CD14-positive monocyte (primary cell): ENCODE data around the gene ZEB2. TPM values are rescaled to one million over a fixed set of nuclear protein-coding genes. Genes with fewer than 3 reads are reported as not detected.
"Not testable (repeated sequence)": the region's sequence is repeated elsewhere in the genome, so short reads cannot be mapped to it uniquely, and the experiment has no call there.

Experiments
- DNase-seq, 3 donors: peaks; one replicate each; pipeline ENCODE4 v3.0.0-alpha.2; 2011 to 2022
- H2AFZ ChIP-seq: 2 replicates; pipeline ENCODE4 v1.6.0; 2012; ENCODE audit warnings: mild to moderate bottlenecking, low read depth, low read length, inconsistent platforms; ENCODE audit not compliant: insufficient read depth, poor library complexity, severe bottlenecking
- H3K27ac ChIP-seq, 2 donors: 1 replicate in 1 of 2; 2 replicates in 1 of 2; pipeline ENCODE4 v1.5.1; 2012 to 2013; ENCODE audit warnings: low read length in 2 of 2, control low read depth in 1 of 2, inconsistent platforms in 1 of 2, low read depth in 1 of 2, mild to moderate bottlenecking in 1 of 2
- H3K27me3 ChIP-seq, 2 donors: one replicate each; pipeline versions ENCODE4 v1.6.0 to v1.6.1; 2011 to 2013; ENCODE audit warnings: low read length in 2 of 2; ENCODE audit not compliant: control insufficient read depth in 2 of 2, insufficient read depth in 2 of 2
- H3K36me3 ChIP-seq, 2 donors: replicated peaks in 1 of 2; 1 replicate in 1 of 2; 2 replicates in 1 of 2; pipeline versions ENCODE4 v1.5.1 to v1.6.1; 2012 to 2013; ENCODE audit warnings: low read length in 2 of 2, control low read depth in 1 of 2, inconsistent platforms in 1 of 2, mild to moderate bottlenecking in 1 of 2; ENCODE audit not compliant: insufficient read depth in 2 of 2, control insufficient read depth in 1 of 2
- H3K4me1 ChIP-seq, 2 donors: 1 replicate in 1 of 2; 2 replicates in 1 of 2; pipeline versions ENCODE4 v1.5.1 to v1.6.1; 2012 to 2013; ENCODE audit warnings: low read length in 2 of 2, control low read depth in 1 of 2, inconsistent platforms in 1 of 2, mild to moderate bottlenecking in 1 of 2, moderate library complexity in 1 of 2; ENCODE audit not compliant: insufficient read depth in 2 of 2, control insufficient read depth in 1 of 2
- H3K4me2 ChIP-seq: replicated peaks from 2 replicates; pipeline ENCODE3; 2012; ENCODE audit warnings: low read length, moderate library complexity, mild to moderate bottlenecking; ENCODE audit not compliant: poor library complexity, severe bottlenecking; ENCODE audit errors: extremely low read depth
- H3K4me3 ChIP-seq, 3 experiments: fragments of 200-600 bp in 1 of 3; sonication (generic) in 1 of 3; replicated peaks in 1 of 3; 1 replicate in 2 of 3; 2 replicates in 1 of 3; pipeline ENCODE4 v1.5.1; 2011 to 2013; ENCODE audit warnings: low read length in 3 of 3, mild to moderate bottlenecking in 3 of 3, control low read depth in 2 of 3, low read depth in 2 of 3, inconsistent platforms in 1 of 3, moderate library complexity in 1 of 3
- H3K79me2 ChIP-seq: 2 replicates; pipeline ENCODE4 v1.6.0; 2012; ENCODE audit warnings: mild to moderate bottlenecking, control low read depth, inconsistent platforms, low read length, moderate library complexity; ENCODE audit not compliant: insufficient read depth
- H3K9ac ChIP-seq: 2 replicates; pipeline ENCODE4 v1.6.0; 2017; ENCODE audit warnings: low read length, mild to moderate bottlenecking; ENCODE audit not compliant: insufficient read depth, poor library complexity, severe bottlenecking
- H3K9me3 ChIP-seq, 2 donors: replicated peaks in 1 of 2; 1 replicate in 1 of 2; 2 replicates in 1 of 2; pipeline versions ENCODE4 v1.5.1 to v1.6.1; 2012 to 2013; ENCODE audit warnings: low read length in 2 of 2, control low read depth in 1 of 2; ENCODE audit not compliant: control insufficient read depth in 1 of 2, insufficient read depth in 1 of 2
- H4K20me1 ChIP-seq: 2 replicates; pipeline ENCODE4 v1.6.0; 2012; ENCODE audit warnings: mild to moderate bottlenecking, low read length, control low read depth, moderate library complexity; ENCODE audit not compliant: insufficient read depth
- H3K27ac Mint-ChIP-seq, 7 donors: one replicate each; pipeline ENCODE4 v1.8.0; 2020; ENCODE audit warnings: mild to moderate bottlenecking in 7 of 7, mixed read lengths in 7 of 7, moderate library complexity in 6 of 7, inconsistent platforms in 2 of 7
- H3K27me3 Mint-ChIP-seq, 3 donors: one replicate each; pipeline ENCODE4 v1.8.0; 2021 to 2022; ENCODE audit warnings: low read depth in 3 of 3, mild to moderate bottlenecking in 3 of 3, mixed read lengths in 3 of 3, moderate library complexity in 3 of 3, inconsistent platforms in 1 of 3
- H3K36me3 Mint-ChIP-seq, 2 donors: one replicate each; pipeline ENCODE4 v1.8.0; 2020; ENCODE audit warnings: mixed read lengths in 2 of 2, inconsistent platforms in 1 of 2, mild to moderate bottlenecking in 1 of 2
- H3K4me1 Mint-ChIP-seq: one replicate; pipeline ENCODE4 v1.8.0; 2020; ENCODE audit warnings: mild to moderate bottlenecking, mixed read lengths
- H3K4me3 Mint-ChIP-seq, 2 donors: one replicate each; pipeline ENCODE4 v1.8.0; 2020; ENCODE audit warnings: mild to moderate bottlenecking in 2 of 2, mixed read lengths in 2 of 2, moderate library complexity in 1 of 2
- H3K9me3 Mint-ChIP-seq, 7 donors: one replicate each; pipeline ENCODE4 v1.8.0; 2020 to 2022; ENCODE audit warnings: mixed read lengths in 7 of 7, mild to moderate bottlenecking in 6 of 7, moderate library complexity in 6 of 7, inconsistent platforms in 2 of 7
- CTCF ChIP-seq: fragments of 200-600 bp; IDR thresholded peaks from one replicate; pipeline ENCODE4 v1.8.0; 2022; ENCODE audit warnings: antibody characterized with exemption, mild to moderate bottlenecking
- WGBS: methylation state at CpG from one replicate; pipeline ENCODE4 v1.1.5; 2013; ENCODE audit warnings: missing lambda C conversion rate; ENCODE audit not compliant: insufficient coverage; 5-methylcytosine and 5-hydroxymethylcytosine counted together
- intact Hi-C, 2 donors: fragments of 100-400 bp; cut with micrococcal nuclease; formaldehyde crosslinking; loops; one replicate each; pipeline versions ENCODE4 v1.15.0 to v1.15.1; 2023
- polyA plus RNA-seq, 3 donors: library from polyadenylated mRNA; depleted of rRNA in 1 of 3; unstranded in 2 of 3; stranded (reverse) in 1 of 3; fragments of 300-500 nt in 2 of 3; fragments of >200 nt in 1 of 3; fragmentation: Illumina TruSeq in 2 of 3; gene quantifications; 1 replicate in 2 of 3; 2 replicates in 1 of 3; pipeline ENCODE4 v1.2.3, GENCODE V29; 2012 to 2021

The ZEB2 gene
- polyA plus RNA-seq, 3 donors = 76.8 to 325 (median 93.8) TPM

- Histone ChIP-seq H3K79me2 (no peaks in the 10 kb centered on the region), H4K20me1 (no peaks in the 10 kb centered on the region), H3K9me3 (no peaks in the 10 kb centered on the region), H3K9ac (no peak overlapping the region), H3K4me3 (no peak overlapping the region), H3K27me3 (no peaks in the 10 kb centered on the region), H2AFZ (no peak overlapping the region), H3K4me2 (no peak overlapping the region), H3K27ac (no peak overlapping the region), H3K36me3 (no peaks in the 10 kb centered on the region), H3K4me1 (peaks cover 0 to under 1% of the 10 kb centered on the region in 2 donors)
- intact Hi-C loops = no loop called here
- Mint-ChIP-seq H3K9me3 (peaks cover 0 to 3% (median under 1%) of the 10 kb centered on the region in 7 donors), H3K36me3 (no peaks in the 10 kb centered on the region), H3K4me3 (no peak overlapping the region), H3K27me3 (peaks cover 1 to 3% (median 2%) of the 10 kb centered on the region in 3 donors), H3K4me1 (peaks cover 6% of the 10 kb centered on the region), H3K27ac (no peak overlapping the region)
- DNase-seq = no peak
- no peak for TF ChIP-seq CTCF
- WGBS = no CpG with 5 or more reads among the region's 3 CpGs
Measured at GRCh38 chr2:144366825-144367429, 153.0 kb downstream of the ZEB2 start.

GRCh38 chr2:144364944-144365738, 154.8 kb downstream of the ZEB2 start:
- no peak overlapping the region for H3K9ac ChIP-seq
- Mint-ChIP-seq H3K4me3 (no peak overlapping the region), H3K4me1 (peaks cover 2% of the 10 kb centered on the region), H3K36me3 (no peaks in the 10 kb centered on the region), H3K27me3 (peaks cover 1 to 3% (median 2%) of the 10 kb centered on the region in 3 donors), H3K9me3 (peaks cover 0 to 3% (median 1%) of the 10 kb centered on the region in 7 donors), H3K27ac (no peak overlapping the region)
- no peaks in the 10 kb centered on the region for H3K27me3 ChIP-seq
- WGBS = 56% methylated on average over 1 of the region's 4 CpGs
- H3K36me3 ChIP-seq = no peaks in the 10 kb centered on the region
- TF ChIP-seq CTCF = no peak
- H4K20me1 ChIP-seq = no peaks in the 10 kb centered on the region
- no peak overlapping the region for H3K27ac ChIP-seq
- no peak overlapping the region for H2AFZ ChIP-seq
- DNase-seq = peak in 1 of 3 donors; percentile 53
- H3K4me3 ChIP-seq = no peak overlapping the region
- H3K9me3 ChIP-seq = no peaks in the 10 kb centered on the region
- no peaks in the 10 kb centered on the region for H3K79me2 ChIP-seq
- no peaks in the 10 kb centered on the region for H3K4me1 ChIP-seq
- no peak overlapping the region for H3K4me2 ChIP-seq
- intact Hi-C loops = no loop called here

- DNase-seq, H3K36me3 ChIP-seq, H4K20me1 ChIP-seq, intact Hi-C loops, H3K4me3 ChIP-seq, H3K27me3 ChIP-seq, H2AFZ ChIP-seq, H3K4me2 ChIP-seq, H3K79me2 ChIP-seq, H3K4me3 Mint-ChIP-seq, H3K4me1 ChIP-seq, H3K9me3 Mint-ChIP-seq, H3K4me1 Mint-ChIP-seq, H3K36me3 Mint-ChIP-seq, H3K9me3 ChIP-seq, H3K27ac ChIP-seq, H3K27ac Mint-ChIP-seq, H3K27me3 Mint-ChIP-seq, H3K9ac ChIP-seq: not testable (repeated sequence)
- 68% methylated on average over 3 of the region's 7 CpGs for WGBS
Measured at GRCh38 chr2:144364247-144364646, 155.7 kb downstream of the ZEB2 start.
